Measurements from ENCODE around the gene GALNT18. TPM values are rescaled to one million over a fixed set of nuclear protein-coding genes. Genes with fewer than 3 reads are reported as not detected.

GALNT18 gene
- total and polyA plus RNA-seq, 2 of the 4 experiments (the other 2 are of a cell fraction), result 9.5 to 11.3 TPM

GRCh38 chr11:11324090-11324489, 297.7 kb downstream of the GALNT18 start:
- DNase-seq (peak; percentile 42), ATAC-seq (ENCODE audit: low read depth) (no peak)
- no peak overlapping the region for H2AFZ ChIP-seq (replicated peaks; ENCODE audit: low read length, poor library complexity)
- no peaks in the 10 kb centered on the region for H3K79me1 ChIP-seq (ENCODE audit: low read depth in 1 of 2, low read length in 2 of 2)
- no peak overlapping the region for H3K56ac ChIP-seq (ENCODE audit: extremely low read depth, insufficient read depth, low read length)
- H3K23ac ChIP-seq (ENCODE audit: low read depth, low read length), result no peak overlapping the region
- no peak overlapping the region for H2BK120ac ChIP-seq (ENCODE audit: low read depth, low read length)
- H3K4me2 ChIP-seq (ENCODE audit: low read depth, low read length), result no peak overlapping the region
- no peak overlapping the region for H4K5ac ChIP-seq (ENCODE audit: low read depth, low read length)
- H2BK5ac ChIP-seq (ENCODE audit: low read depth, low read length, poor library complexity, severe bottlenecking), result no peak overlapping the region
- no peak overlapping the region for H2AK9ac ChIP-seq (replicated peaks; ENCODE audit: low read depth, low read length, poor library complexity)
- H3K14ac ChIP-seq (replicated peaks; ENCODE audit: low read depth, low read length), result no peak overlapping the region
- H3K27me3 ChIP-seq (ENCODE audit: control insufficient read depth, insufficient read depth, low read length), result peaks cover 2% of the 10 kb centered on the region
- in situ Hi-C loops (cut with MboI; ENCODE audit: low sequenced_read_pairs), result no loop called here
- no peak overlapping the region for H2BK20ac ChIP-seq (ENCODE audit: low read depth, low read length)
- H3K27ac ChIP-seq (ENCODE audit: insufficient read depth, low read length), result no peak overlapping the region
- dilution Hi-C loops (cut with HindIII; ENCODE audit: low sequenced_read_pairs, unreplicated experiment), result no loop called here
- no peak overlapping the region for H3K4ac ChIP-seq (ENCODE audit: low read depth, low read length)
- ChIA-PET POLR2A (ENCODE audit: unreplicated experiment) (no interaction called here), CTCF (no interaction called here)
- TF ChIP-seq MAFK (IDR thresholded peaks at IDR 0.05; ENCODE audit: low read depth, low read length), result no peak
- TF ChIP-seq RAD21 (IDR thresholded peaks at IDR 0.05; ENCODE audit: low read length), result no peak
- TF ChIP-seq CEBPB (IDR thresholded peaks at IDR 0.05; ENCODE audit: low read depth, low read length), result no peak
- TF ChIP-seq MXI1 (IDR thresholded peaks at IDR 0.05; ENCODE audit: borderline replicate concordance, low read depth, low read length), result no peak
- TF ChIP-seq RFX5 (IDR thresholded peaks at IDR 0.05; ENCODE audit: low read depth, low read length), result no peak
- TF ChIP-seq RCOR1 (IDR thresholded peaks at IDR 0.05; ENCODE audit: insufficient replicate concordance, low read length), result no peak
- TF ChIP-seq, protein P1, sequence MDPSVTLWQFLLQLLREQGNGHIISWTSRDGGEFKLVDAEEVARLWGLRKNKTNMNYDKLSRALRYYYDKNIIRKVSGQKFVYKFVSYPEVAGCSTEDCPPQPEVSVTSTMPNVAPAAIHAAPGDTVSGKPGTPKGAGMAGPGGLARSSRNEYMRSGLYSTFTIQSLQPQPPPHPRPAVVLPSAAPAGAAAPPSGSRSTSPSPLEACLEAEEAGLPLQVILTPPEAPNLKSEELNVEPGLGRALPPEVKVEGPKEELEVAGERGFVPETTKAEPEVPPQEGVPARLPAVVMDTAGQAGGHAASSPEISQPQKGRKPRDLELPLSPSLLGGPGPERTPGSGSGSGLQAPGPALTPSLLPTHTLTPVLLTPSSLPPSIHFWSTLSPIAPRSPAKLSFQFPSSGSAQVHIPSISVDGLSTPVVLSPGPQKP (IDR thresholded peaks at IDR 0.05; ENCODE audit: borderline replicate concordance, low read depth, low read length), result no peak
- TF ChIP-seq MAZ (IDR thresholded peaks at IDR 0.05; ENCODE audit: borderline replicate concordance, low read depth, low read length), result no peak
- no CpG with 5 or more reads among the region's 1 CpG for WGBS, 2 experiments (ENCODE audit: extremely low coverage in 2 of 2, insufficient read length in 1 of 2)
- no peaks in the 10 kb centered on the region for H3K9me1 ChIP-seq (ENCODE audit: insufficient read depth, low read length)
- H3K36me3 ChIP-seq (ENCODE audit: control insufficient read depth, insufficient read depth, low read length), result no peaks in the 10 kb centered on the region
- no peak overlapping the region for H2BK15ac ChIP-seq (ENCODE audit: low read depth, low read length)
- H3K9me3 ChIP-seq (ENCODE audit: control insufficient read depth, insufficient read depth, low read length), result no peaks in the 10 kb centered on the region
- no peak overlapping the region for H4K8ac ChIP-seq (ENCODE audit: low read depth in 2 of 2, low read length in 2 of 2)
- no peak overlapping the region for H3K4me3 ChIP-seq (ENCODE audit: insufficient read depth, low read depth, low read length)
- no peak overlapping the region for H3K18ac ChIP-seq (ENCODE audit: low read depth, low read length)
- intact Hi-C loops (cut with micrococcal nuclease), result no loop called here
- no peaks in the 10 kb centered on the region for H4K20me1 ChIP-seq (ENCODE audit: insufficient read depth, low read length)
- H3K4me1 ChIP-seq (ENCODE audit: control insufficient read depth, insufficient read depth, low read length), result no peaks in the 10 kb centered on the region
- H4K91ac ChIP-seq (ENCODE audit: insufficient read depth, low read depth, low read length), result no peak overlapping the region
- no peak overlapping the region for H2AK5ac ChIP-seq (ENCODE audit: low read depth, low read length)
- no TSS peak for BruUV-seq (replicated peaks)
- H3K9ac ChIP-seq (ENCODE audit: low read depth, low read length), result no peak overlapping the region

All from IMR-90 (cell line).